Activated CD4-positive, CD25-positive, alpha-beta regulatory T cell treated with anti-CD3 and anti-CD28 coated beads, Interleukin-2, amount 50 U/mL, for 16 hours (primary cell): ENCODE measurements around the gene CD200.
"Not testable (repeated sequence)": the region's sequence is repeated elsewhere in the genome, so short reads cannot be mapped to it uniquely, and the experiment has no call there.

Experiments
- DNase-seq: peaks from one replicate; pipeline ENCODE4 v3.0.0-alpha.2; 2020; ENCODE audit warnings: low read depth, low spot score

CD200 gene

GRCh38 chr3:112390783-112391641, 58.1 kb downstream of the CD200 start:
- no peak for DNase-seq

DNA sequence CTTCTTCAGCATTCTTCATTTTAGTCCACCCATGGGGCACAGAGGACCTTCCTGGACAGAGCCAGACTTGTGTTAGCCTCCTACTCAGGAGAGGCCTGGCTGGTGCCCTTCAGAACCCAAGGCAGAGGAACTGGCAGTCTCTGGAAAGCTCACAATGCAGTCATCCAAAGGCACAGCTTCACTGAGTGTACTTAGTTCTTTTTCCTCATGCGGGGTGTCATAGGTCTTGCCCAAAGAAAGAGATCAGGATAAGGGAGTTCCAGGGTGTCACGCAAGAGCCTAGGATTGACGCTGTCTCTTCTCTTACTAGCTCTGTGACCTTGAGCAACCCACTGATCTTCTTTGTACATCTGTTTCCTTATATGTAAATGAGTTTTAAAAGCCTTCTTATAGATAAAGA, 58.7 kb downstream of the CD200 start:
- no peak for DNase-seq

DNA sequence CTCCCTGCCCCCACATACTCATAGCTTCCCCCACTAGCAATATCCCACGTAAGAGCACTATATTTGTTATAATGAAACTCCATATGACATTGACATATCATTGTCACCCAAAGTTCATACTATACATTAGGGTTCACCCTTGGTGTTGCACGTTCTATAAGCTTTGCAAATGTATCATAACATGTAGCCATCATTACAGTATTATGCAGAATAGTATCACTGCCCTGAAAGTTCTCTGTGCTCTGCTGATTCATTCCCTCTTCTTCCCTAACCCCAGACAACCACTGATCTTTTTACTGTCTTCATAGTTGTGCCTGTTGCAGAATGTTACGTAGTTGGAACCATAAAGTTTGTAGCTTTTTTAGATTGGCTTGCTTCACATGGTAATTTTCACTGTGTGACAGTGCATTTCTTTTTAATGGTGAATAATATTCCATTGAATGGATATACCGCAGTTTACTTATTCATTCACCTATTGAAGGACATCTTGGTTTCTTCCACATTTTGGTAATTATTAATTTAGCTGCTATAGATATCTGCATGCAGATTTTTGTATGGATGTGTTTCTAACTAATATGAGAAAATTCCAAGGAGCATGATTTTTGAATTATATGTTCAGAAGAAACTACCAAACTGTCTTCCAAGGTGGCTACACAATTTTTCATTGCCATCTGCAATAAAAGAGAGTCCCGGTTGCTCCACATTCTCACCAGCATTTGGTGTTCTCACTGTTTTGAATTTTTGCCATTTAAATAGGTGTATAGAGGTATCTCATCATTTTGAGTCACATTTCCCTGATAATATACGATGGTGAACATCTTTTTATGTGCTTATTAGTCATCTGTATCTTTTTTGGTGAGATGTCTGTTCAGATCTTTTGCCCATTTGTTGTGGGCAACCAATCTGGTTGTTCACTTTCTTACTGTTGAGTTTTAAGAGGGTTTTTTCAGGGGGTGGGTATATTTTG, 59.7 kb downstream of the CD200 start:
- DNase-seq = no peak

- DNase-seq = no peak
These were observed 60.4 kb downstream of the CD200 start for GRCh38 chr3:112393360-112393728.

DNA sequence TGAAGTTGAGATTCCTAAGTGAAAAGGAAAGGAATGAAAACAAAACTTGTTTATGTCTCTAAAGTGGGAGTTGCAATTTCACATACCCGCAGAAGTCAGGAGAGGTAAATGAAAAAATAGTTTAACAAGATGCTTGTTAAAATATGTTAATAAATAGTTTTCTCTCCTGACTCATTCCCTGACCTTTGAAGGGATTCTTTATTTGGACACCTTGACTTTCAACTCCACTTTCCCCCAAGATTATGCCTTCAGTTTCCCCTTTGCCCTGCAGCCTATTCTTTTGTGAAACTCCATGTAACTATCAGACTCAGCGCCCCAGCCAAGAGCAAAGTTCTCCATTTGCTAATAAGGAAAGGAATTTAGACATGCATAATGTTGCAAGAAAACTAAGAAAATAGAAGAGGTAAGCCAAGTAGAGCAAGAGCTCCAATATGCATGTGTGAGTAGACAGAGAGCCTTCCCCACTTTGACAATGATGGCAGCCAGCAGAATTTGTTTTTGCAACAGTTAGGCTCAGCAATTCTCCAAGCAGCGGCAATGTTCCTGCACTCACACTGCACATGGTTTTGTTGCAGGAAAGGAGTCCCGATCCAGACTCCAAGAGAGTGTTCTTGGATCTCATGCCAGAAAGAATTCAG, 61.2 kb downstream of the CD200 start:
- no peak for DNase-seq

- no peak for DNase-seq
These were observed 62.4 kb downstream of the CD200 start for GRCh38 chr3:112395181-112395895.

- DNase-seq = no peak
These were observed 62.9 kb downstream of the CD200 start for GRCh38 chr3:112395896-112396290.

DNA sequence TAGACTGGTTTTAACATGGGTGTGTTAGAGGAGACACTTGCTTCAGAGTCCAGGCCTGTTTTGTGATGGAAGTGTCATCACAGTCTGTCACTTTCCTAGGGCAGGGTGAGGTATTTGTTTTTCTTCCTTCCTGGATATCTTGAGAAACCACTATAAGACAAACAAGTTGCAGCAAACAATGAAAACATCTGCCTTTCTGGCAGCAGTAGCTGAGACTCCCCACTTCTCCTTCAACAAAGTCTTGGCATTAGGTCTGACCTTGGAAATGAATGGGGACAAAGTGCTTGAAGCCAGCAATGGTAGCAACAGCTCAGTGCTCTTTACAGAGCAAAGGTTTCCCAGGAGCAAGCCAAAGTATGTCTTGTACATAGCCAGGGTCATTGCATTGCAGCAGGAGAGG, 64.6 kb downstream of the CD200 start:
- DNase-seq = no peak

DNA sequence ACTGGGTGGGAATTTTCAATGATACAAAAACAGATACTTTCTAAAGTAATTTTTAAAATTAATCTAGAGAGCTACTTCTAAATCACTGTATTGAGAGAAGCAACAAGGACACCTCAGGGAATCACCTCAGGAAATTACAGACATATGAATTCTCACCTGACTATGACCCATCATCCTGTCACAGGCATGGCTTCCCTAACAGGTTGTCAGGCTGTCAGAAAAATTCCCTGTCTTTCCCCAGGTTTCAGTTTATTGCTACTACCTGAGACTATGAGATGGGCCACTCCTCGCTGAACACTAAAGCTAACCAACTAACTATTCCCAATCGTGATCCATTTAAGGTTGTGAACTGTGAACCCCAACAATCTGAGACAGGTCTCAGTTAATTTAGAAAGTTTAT, 66.1 kb downstream of the CD200 start:
- DNase-seq = no peak

DNA sequence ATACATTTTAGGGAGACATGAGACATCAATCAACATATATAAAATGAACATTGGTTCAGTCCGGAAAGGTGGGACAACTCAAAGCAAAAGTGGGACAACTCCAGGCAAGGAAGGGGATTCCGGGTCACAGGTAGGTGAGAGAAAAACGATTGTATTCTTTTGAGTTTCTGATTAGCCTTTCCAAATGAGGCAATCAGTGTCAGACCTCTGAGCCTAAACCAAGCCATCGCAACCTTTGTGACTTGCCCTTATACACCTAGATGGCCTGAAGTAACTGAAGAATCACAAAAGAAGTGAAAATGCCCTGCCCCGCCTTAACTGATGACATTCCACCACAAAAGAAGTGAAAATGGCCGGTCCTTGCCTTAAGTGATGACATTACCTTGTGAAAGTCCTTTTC, 66.6 kb downstream of the CD200 start:
- not testable (repeated sequence) for DNase-seq

- DNase-seq = not testable (repeated sequence)
These were observed 67.4 kb downstream of the CD200 start for GRCh38 chr3:112400317-112400716.

DNA sequence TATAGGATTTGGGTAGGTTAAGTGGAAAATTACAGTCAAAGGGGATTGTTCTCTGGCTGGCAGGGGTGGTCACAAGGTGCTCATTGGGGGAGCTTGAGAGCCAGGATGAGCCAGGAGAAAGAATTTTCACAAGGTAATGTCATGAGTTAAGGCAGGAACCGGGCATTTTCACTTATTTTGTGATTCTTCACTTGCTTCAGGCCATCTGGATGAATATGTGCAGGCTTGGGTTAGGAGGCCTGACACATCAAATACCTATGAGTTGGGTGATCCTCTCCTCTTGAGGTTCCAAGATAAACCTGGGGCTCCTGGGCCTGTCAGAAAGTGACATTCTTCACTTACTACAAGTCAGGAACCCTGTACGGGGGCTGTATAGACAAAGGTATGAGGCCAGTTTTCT, 68.7 kb downstream of the CD200 start:
- DNase-seq = no peak

DNA sequence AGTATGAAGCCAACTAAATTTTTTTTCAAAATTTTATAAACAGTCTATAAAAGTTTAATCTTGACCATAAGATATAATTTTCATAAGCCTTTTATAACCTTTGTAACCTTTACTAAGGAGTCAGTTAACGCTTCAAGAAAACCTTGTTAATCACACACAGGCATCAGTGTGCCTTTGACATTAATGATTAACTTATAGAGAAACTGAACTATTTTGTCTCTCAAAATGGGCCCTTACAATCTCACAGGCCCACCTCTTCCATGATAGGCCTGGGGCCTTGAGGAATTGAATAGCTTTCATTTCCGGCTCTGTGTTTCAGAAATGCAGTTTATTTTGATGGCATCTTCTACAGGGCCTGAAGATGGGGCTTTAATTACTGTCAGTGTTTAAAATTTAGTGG, 70.1 kb downstream of the CD200 start:
- no peak for DNase-seq

DNA sequence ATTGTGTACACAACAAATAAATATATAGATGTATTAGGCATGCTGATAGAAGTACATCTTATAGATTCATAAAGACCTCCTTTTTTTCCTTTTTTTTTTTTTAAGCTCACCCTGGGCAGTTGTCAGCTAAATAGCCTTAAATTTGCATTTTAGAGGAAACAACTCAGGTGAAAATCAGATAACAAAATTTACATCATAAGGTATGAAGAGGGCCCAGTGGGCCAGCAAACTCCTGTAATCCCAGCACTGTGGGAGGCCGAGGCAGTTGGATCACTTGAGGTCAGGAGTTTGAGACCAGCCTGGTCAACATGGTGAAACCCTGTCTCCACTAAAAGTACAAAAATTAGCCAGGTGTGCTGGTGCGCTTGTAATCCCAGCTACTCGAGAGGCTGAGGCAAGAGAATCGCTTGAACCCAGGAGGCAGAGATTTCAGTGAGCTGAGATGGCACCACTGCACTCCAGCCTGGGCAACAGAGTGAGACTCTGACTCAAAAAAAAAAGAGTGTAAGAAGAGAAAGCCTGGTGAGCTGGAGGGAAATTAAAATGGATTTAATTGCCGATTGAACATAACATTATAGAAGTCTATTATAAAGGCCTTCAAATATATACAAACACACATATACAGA, 72.1 kb downstream of the CD200 start:
- not testable (repeated sequence) for DNase-seq

GRCh38 chr3:112405845-112406244, 72.9 kb downstream of the CD200 start:
- no peak for DNase-seq

DNA sequence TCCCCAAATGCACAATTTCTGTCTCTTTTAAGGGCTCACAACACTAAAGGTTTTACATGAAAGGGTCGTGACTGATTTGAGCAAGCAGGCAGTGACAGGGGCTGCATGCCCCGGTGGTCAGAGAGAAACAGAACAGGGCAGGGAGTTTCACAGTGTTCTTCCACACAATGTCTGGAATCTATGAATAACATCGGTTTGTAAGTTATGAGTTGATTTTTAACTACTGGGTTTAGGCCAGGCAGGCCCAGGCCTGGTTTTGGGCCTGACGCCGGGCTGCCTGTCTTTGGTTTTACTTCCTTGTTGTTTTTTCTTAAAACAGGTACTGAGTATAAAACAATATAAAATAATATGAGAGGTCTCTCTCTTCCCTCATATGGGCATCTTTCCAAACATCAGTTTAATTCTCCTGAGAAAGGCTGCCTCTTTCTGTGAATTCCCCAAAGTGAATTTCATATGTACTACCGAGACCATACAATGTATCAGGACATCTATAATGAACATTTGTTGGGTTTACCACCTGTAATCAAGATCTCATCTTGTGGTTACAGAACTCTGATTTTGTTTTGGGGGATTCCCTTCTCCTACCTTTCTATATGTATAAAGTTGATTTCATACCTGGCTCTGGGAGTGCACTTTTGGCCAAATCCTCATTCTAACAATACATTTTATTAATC, 74.4 kb downstream of the CD200 start:
- DNase-seq = no peak

- DNase-seq = no peak
These were observed 75.1 kb downstream of the CD200 start for GRCh38 chr3:112407888-112408702.

GRCh38 chr3:112409041-112409440, 76.1 kb downstream of the CD200 start:
- no peak for DNase-seq

DNA sequence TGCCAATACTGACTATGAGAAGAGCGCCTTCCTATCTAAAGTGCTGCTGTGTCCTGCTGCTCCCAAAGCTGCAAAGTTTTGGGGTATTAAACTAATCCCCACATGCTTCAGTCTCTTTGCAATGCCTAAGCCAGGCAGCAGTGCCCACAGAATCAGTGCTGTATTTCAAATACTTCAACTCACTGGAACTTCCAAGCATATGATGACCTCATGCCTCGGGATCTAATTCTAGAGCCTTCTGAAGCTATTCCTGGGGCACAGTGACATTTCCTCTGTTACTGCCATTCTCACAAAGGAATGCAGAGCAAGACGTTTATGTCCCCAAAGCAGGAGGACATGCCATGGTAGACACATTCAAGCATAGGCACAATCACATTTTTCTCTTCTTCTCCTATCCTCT, 78.5 kb downstream of the CD200 start:
- no peak for DNase-seq
